Measurements from ENCODE around the gene GAN. TPM values are rescaled to one million over a fixed set of nuclear protein-coding genes. Genes with fewer than 3 reads are reported as not detected.

GAN gene
- total RNA-seq (2021) (20.1 to 25.4 TPM (median 21.8 TPM) in 3 replicates), Bru-seq, nascent RNA (percentile 86 among the genes with signal in this experiment)
- long read RNA-seq, experiment 1, full-length matches to known transcripts = 17 of 67 reads
- long read RNA-seq, experiment 1, partial matches to known transcripts = 1 of 67 reads
- long read RNA-seq, experiment 1, other reads (novel, unspliced or antisense) = 49 of 67 reads
- long read RNA-seq, experiment 2, full-length matches to known transcripts = 1 of 15 reads
- long read RNA-seq, experiment 2, partial matches to known transcripts = 0 of 15 reads
- long read RNA-seq, experiment 2, other reads (novel, unspliced or antisense) = 14 of 15 reads
- long read RNA-seq, experiment 3, partial matches to known transcripts = 0 of 1 reads
- long read RNA-seq, experiment 3, other reads (novel, unspliced or antisense) = 1 of 1 reads

- Mint-ChIP-seq H3K4me3 (peak within 1 kb of the TSS; percentile 98), H3K9me3 (no peaks in the 10 kb centered on the region), H3K27me3 (ENCODE audit: low read depth) (peaks cover 4% of the 10 kb centered on the region; the same call in 1 of the 2 replicates), H3K27ac (peak within 1 kb of the TSS; percentile 96), H3K36me3 (peaks cover 3% of the 10 kb centered on the region), H3K4me1 (peaks cover 41% of the 10 kb centered on the region)
- CTCF ChIA-PET = interaction anchor here (0.5 to 2.0 kb wide), 6 partner anchors 54 to 527 kb away, joined by 3 to 10 read pairs (median 4); no protein-coding TSS in a partner anchor
- peak; percentile 91 for ATAC-seq
- peak; percentile 96 for DNase-seq (ENCODE audit: low spot score)
- POLR2A ChIA-PET = interaction anchor here (0.6 to 2.1 kb wide), 9 partner anchors 13 to 855 kb away, joined by 3 to 7 read pairs (median 4); partner anchors contain the start of genes CENPN and MPHOSPH6
- TF ChIP-seq CREB1 (CRISPR knock-in tag; IDR thresholded peaks at IDR 0.05) (no peak; the same call in none of the 2 replicates), PRRX2 (CRISPR knock-in tag; IDR thresholded peaks at IDR 0.05) (no peak), NR3C1 (CRISPR knock-in tag; conservative IDR thresholded peaks at IDR 0.05; ENCODE audit: low read depth) (no peak), HMGXB4 (CRISPR knock-in tag; IDR thresholded peaks at IDR 0.05) (peak; percentile 63; the same call in 1 of the 2 replicates), E2F5 (CRISPR knock-in tag; IDR thresholded peaks at IDR 0.05) (peak; percentile 89), JAZF1 (CRISPR knock-in tag; IDR thresholded peaks at IDR 0.05) (no peak), FOXK1 (CRISPR knock-in tag; IDR thresholded peaks at IDR 0.05) (peak; percentile 94), TEAD4 (CRISPR knock-in tag; IDR thresholded peaks at IDR 0.05) (0 out of 2 replicates have a peak, but pooled peaks have one; percentile 35), ZNF512 (CRISPR knock-in tag; IDR thresholded peaks at IDR 0.05; ENCODE audit: borderline replicate concordance) (no peak), E2F1 (CRISPR knock-in tag; IDR thresholded peaks at IDR 0.05) (no peak; the same call in 1 of the 2 replicates), ELF4 (CRISPR knock-in tag; IDR thresholded peaks at IDR 0.05; ENCODE audit: low read depth) (0 out of 2 replicates have a peak, but pooled peaks have one; percentile 73), TCF7 (CRISPR knock-in tag; IDR thresholded peaks at IDR 0.05; ENCODE audit: low read depth) (no peak), ARID4B (CRISPR knock-in tag; IDR thresholded peaks at IDR 0.05; ENCODE audit: borderline replicate concordance) (no peak; the same call in none of the 2 replicates)
- TF ChIP-seq, protein P1, sequence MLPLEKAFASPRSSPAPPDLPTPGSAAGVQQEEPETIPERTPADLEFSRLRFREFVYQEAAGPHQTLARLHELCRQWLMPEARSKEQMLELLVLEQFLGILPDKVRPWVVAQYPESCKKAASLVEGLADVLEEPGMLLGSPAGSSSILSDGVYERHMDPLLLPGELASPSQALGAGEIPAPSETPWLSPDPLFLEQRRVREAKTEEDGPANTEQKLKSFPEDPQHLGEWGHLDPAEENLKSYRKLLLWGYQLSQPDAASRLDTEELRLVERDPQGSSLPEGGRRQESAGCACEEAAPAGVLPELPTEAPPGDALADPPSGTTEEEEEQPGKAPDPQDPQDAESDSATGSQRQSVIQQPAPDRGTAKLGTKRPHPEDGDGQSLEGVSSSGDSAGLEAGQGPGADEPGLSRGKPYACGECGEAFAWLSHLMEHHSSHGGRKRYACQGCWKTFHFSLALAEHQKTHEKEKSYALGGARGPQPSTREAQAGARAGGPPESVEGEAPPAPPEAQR (CRISPR knock-in tag; IDR thresholded peaks at IDR 0.05) = no peak
- TF ChIP-seq, protein P2, sequence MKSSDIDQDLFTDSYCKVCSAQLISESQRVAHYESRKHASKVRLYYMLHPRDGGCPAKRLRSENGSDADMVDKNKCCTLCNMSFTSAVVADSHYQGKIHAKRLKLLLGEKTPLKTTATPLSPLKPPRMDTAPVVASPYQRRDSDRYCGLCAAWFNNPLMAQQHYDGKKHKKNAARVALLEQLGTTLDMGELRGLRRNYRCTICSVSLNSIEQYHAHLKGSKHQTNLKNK (CRISPR knock-in tag; IDR thresholded peaks at IDR 0.05) = no peak
- TF ChIP-seq, protein P3, sequence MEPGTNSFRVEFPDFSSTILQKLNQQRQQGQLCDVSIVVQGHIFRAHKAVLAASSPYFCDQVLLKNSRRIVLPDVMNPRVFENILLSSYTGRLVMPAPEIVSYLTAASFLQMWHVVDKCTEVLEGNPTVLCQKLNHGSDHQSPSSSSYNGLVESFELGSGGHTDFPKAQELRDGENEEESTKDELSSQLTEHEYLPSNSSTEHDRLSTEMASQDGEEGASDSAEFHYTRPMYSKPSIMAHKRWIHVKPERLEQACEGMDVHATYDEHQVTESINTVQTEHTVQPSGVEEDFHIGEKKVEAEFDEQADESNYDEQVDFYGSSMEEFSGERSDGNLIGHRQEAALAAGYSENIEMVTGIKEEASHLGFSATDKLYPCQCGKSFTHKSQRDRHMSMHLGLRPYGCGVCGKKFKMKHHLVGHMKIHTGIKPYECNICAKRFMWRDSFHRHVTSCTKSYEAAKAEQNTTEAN (CRISPR knock-in tag; IDR thresholded peaks at IDR 0.05) = peak; percentile 55; the same call in 1 of the 2 replicates
- TF ChIP-seq, protein P4, sequence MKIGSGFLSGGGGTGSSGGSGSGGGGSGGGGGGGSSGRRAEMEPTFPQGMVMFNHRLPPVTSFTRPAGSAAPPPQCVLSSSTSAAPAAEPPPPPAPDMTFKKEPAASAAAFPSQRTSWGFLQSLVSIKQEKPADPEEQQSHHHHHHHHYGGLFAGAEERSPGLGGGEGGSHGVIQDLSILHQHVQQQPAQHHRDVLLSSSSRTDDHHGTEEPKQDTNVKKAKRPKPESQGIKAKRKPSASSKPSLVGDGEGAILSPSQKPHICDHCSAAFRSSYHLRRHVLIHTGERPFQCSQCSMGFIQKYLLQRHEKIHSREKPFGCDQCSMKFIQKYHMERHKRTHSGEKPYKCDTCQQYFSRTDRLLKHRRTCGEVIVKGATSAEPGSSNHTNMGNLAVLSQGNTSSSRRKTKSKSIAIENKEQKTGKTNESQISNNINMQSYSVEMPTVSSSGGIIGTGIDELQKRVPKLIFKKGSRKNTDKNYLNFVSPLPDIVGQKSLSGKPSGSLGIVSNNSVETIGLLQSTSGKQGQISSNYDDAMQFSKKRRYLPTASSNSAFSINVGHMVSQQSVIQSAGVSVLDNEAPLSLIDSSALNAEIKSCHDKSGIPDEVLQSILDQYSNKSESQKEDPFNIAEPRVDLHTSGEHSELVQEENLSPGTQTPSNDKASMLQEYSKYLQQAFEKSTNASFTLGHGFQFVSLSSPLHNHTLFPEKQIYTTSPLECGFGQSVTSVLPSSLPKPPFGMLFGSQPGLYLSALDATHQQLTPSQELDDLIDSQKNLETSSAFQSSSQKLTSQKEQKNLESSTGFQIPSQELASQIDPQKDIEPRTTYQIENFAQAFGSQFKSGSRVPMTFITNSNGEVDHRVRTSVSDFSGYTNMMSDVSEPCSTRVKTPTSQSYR (CRISPR knock-in tag; IDR thresholded peaks at IDR 0.05) = no peak
These were observed at the start of gene GAN for GRCh38 chr16:81314603-81315270. TSS of gene GAN (plus strand) at chr16:81314962. CDS start at chr16:81315114, 152 bp downstream.
